BJ (cell line): ENCODE data around the gene CLSTN2. TPM values are rescaled to one million over a fixed set of nuclear protein-coding genes. Genes with fewer than 3 reads are reported as not detected.

Experiments
- CTCF ChIA-PET: fragments of 350-600 bp; formaldehyde crosslinking; extraction: SDS; loops from one replicate; lab custom pipeline; 2021; ENCODE audit warnings: antibody characterized with exemption, inconsistent platforms; lab: Yijun Ruan, JAX
- POLR2A ChIA-PET: fragments of 300-600 bp; sonication (Branson Sonifier 250); formaldehyde crosslinking; extraction: SDS; loops from one replicate; lab custom pipeline; 2021; ENCODE audit warnings: antibody characterized with exemption; lab: Charles Lee
- DNase-seq: peaks from one replicate; pipeline ENCODE4 v3.0.0-alpha.2; 2011; ENCODE audit warnings: low read depth
- H3K27me3 ChIP-seq: 2 replicates; pipeline ENCODE4 v1.6.0; 2011; ENCODE audit warnings: low read length; ENCODE audit not compliant: control insufficient read depth, insufficient read depth
- H3K36me3 ChIP-seq: 2 replicates; pipeline ENCODE4 v1.5.1; 2011; ENCODE audit warnings: low read length; ENCODE audit not compliant: control insufficient read depth, insufficient read depth
- H3K4me3 ChIP-seq: 2 replicates; pipeline ENCODE4 v1.5.1; 2011; ENCODE audit warnings: low read depth, mild to moderate bottlenecking, control low read depth, low read length
- CTCF ChIP-seq: IDR thresholded peaks from 2 replicates; pipeline ENCODE4 v1.5.1; 2011; ENCODE audit warnings: low read depth, mild to moderate bottlenecking, control low read depth, inconsistent platforms, low read length, moderate library complexity; ENCODE audit not compliant: insufficient read depth
- polyA plus RNA-seq: library from polyadenylated mRNA; depleted of rRNA; stranded (reverse); fragments of >200 nt; gene quantifications from 2 replicates; pipeline ENCODE4 v1.2.3, GENCODE V29; 2011

Gene CLSTN2
- polyA plus RNA-seq, 1 experiment: 1.8 TPM

DNA sequence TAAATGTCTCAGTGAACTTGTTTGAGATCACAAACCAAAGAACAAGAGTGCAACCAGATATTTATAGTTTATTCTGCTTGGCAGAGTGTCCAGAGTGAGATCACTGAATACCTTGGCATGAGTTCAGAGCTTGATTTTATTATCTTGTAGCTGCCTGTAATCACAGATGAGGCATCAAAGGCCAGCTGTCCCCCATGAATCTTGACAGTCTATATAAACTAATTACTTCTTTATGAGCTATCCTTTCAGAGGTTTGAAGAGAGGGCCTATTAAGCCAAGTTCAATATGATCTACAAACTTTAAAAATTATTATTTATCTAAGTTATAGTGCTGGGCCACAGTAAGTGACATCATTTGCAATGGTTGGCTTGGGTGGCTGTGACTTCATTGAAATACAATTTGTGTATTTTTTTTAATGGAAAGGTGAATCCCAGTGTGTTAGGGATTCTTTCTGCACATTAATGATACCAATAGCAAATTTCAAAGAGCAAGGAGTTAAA lies 251.5 kb downstream of the CLSTN2 start:
- H3K4me3 ChIP-seq: no peak overlapping the region
- ChIA-PET CTCF (interaction anchor here (0.7 kb wide), 1 partner anchor 16 kb away, joined by 3 read pairs; no protein-coding TSS in a partner anchor), POLR2A (no interaction called here)
- no peaks in the 10 kb centered on the region; the same call in 1 of the 2 replicates for H3K27me3 ChIP-seq
- no peaks in the 10 kb centered on the region for H3K36me3 ChIP-seq
- DNase-seq: peak; percentile 30
- TF ChIP-seq CTCF: no peak

GRCh38 chr3:140187028-140187427 lies 252.0 kb downstream of the CLSTN2 start:
- no peaks in the 10 kb centered on the region; the same call in 1 of the 2 replicates for H3K27me3 ChIP-seq
- DNase-seq: no peak
- ChIA-PET POLR2A (no interaction called here), CTCF (interaction anchor here (0.7 kb wide), 1 partner anchor 17 kb away, joined by 3 read pairs; no protein-coding TSS in a partner anchor)
- H3K36me3 ChIP-seq: no peaks in the 10 kb centered on the region
- no peak overlapping the region for H3K4me3 ChIP-seq
- TF ChIP-seq CTCF: no peak

DNA sequence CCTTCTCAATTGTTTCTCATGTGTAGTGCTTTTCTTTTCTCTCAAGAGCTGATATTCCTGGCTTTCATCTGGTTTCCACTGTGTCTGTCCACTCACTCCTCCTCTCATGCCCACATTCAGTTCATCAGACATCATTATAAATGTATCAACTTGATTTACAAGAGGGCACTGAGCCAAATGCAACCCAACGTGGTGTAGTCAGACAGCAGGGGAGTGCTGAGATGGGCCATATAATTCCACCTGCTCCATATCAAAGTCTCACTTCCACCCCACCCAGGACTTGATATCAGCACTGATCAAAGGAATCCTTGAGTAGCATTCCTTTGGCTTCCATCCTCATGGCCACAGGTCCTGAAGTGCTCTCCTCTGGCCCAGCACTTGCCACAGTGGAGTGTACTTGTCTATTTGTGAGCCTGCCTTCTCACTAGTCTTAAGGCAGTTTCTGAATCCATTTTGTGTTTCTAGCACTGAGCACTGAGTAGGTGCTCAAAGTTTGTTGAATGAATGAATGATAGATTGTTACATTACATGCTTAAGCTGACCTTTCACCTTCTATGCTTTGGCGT lies 252.8 kb downstream of the CLSTN2 start:
- no peaks in the 10 kb centered on the region; the same call in 1 of the 2 replicates for H3K27me3 ChIP-seq
- H3K36me3 ChIP-seq: no peaks in the 10 kb centered on the region
- no peak for DNase-seq
- ChIA-PET CTCF (no interaction called here), POLR2A (no interaction called here)
- no peak for TF ChIP-seq CTCF
- H3K4me3 ChIP-seq: no peak overlapping the region

GRCh38 chr3:140188285-140188684 lies 253.3 kb downstream of the CLSTN2 start:
- Histone ChIP-seq H3K36me3 (no peaks in the 10 kb centered on the region), H3K27me3 (no peaks in the 10 kb centered on the region; the same call in 1 of the 2 replicates), H3K4me3 (no peak overlapping the region)
- POLR2A ChIA-PET: no interaction called here
- TF ChIP-seq CTCF: no peak
- DNase-seq: no peak
- CTCF ChIA-PET: no interaction called here

- POLR2A ChIA-PET: no interaction called here
- CTCF ChIA-PET: no interaction called here
Measured at GRCh38 chr3:140189267-140189666, 254.3 kb downstream of the CLSTN2 start.

More at GRCh38 chr3:140189267-140189666, 254.3 kb downstream of the CLSTN2 start:
- H3K4me3 ChIP-seq: no peak overlapping the region
- no peak for DNase-seq
- no peak for TF ChIP-seq CTCF
- no peaks in the 10 kb centered on the region for H3K36me3 ChIP-seq
- H3K27me3 ChIP-seq: no peaks in the 10 kb centered on the region; the same call in 1 of the 2 replicates
